Left forelimb (tissue), 1 donor: Measurements from ENCODE around the gene SPOP.
A peak's percentile ranks its signal among the peaks of the same experiment; 100 is the strongest.
"Not testable (repeated sequence)": the region's sequence is repeated elsewhere in the genome, so short reads cannot be mapped to it uniquely, and the experiment has no call there.

Source experiments
- DNase-seq: peaks from one replicate; pipeline ENCODE4 v3.0.0-alpha.2; 2018; ENCODE audit warnings: low spot score

SPOP gene

GRCh38 chr17:49695698-49696232, 17.9 kb upstream of the SPOP start:
- no peak for DNase-seq

GRCh38 chr17:49694847-49695697, 17.2 kb upstream of the SPOP start:
- DNase-seq, result no peak

- DNase-seq, result no peak
These were observed 14.9 kb upstream of the SPOP start for GRCh38 chr17:49692751-49693150.

- DNase-seq, result no peak
These were observed 13.8 kb upstream of the SPOP start for GRCh38 chr17:49691677-49692191.

GRCh38 chr17:49691086-49691676, 13.3 kb upstream of the SPOP start:
- DNase-seq, result no peak

- no peak for DNase-seq
These were observed 12.4 kb upstream of the SPOP start for GRCh38 chr17:49690256-49690655.

- DNase-seq, result no peak
These were observed 11.0 kb upstream of the SPOP start for GRCh38 chr17:49688848-49689247.

- DNase-seq, result no peak
These were observed 10.1 kb upstream of the SPOP start for GRCh38 chr17:49687878-49688491.

GRCh38 chr17:49681106-49681979, 3.4 kb upstream of the SPOP start:
- DNase-seq, result no peak

GRCh38 chr17:49680314-49680713, 2.4 kb upstream of the SPOP start:
- DNase-seq, result no peak

GRCh38 chr17:49677134-49677932, 564 bp downstream of the SPOP start:
- peak; percentile 96 for DNase-seq

- DNase-seq, result no peak
These were observed 1.5 kb downstream of the SPOP start for GRCh38 chr17:49676276-49676868.

GRCh38 chr17:49674507-49674906, 3.4 kb downstream of the SPOP start:
- no peak for DNase-seq

GRCh38 chr17:49673679-49674078, 4.2 kb downstream of the SPOP start:
- not testable (repeated sequence) for DNase-seq

- DNase-seq, result no peak
These were observed 7.3 kb downstream of the SPOP start for GRCh38 chr17:49670641-49671040.

GRCh38 chr17:49670002-49670401, 7.9 kb downstream of the SPOP start:
- DNase-seq, result no peak

- no peak for DNase-seq
These were observed 10.0 kb downstream of the SPOP start for GRCh38 chr17:49667854-49668253.

- DNase-seq, result no peak
These were observed 13.1 kb downstream of the SPOP start for GRCh38 chr17:49664706-49665211.

GRCh38 chr17:49659661-49660382, 18.1 kb downstream of the SPOP start:
- DNase-seq, result no peak

GRCh38 chr17:49656247-49656646, 21.6 kb downstream of the SPOP start:
- no peak for DNase-seq
